HG02610 (cell line): ENCODE results near the gene GNAQ.
"Not testable (repeated sequence)": the region's sequence is repeated elsewhere in the genome, so short reads cannot be mapped to it uniquely, and the experiment has no call there.

Experiments used
- ATAC-seq: cut with Tn5 transposase; IDR thresholded peaks from one replicate; pipeline ENCODE4 v1.9.1; 2021; ENCODE audit warnings: mild to moderate bottlenecking, moderate library complexity; ENCODE audit not compliant: unreplicated experiment

GNAQ gene

DNA sequence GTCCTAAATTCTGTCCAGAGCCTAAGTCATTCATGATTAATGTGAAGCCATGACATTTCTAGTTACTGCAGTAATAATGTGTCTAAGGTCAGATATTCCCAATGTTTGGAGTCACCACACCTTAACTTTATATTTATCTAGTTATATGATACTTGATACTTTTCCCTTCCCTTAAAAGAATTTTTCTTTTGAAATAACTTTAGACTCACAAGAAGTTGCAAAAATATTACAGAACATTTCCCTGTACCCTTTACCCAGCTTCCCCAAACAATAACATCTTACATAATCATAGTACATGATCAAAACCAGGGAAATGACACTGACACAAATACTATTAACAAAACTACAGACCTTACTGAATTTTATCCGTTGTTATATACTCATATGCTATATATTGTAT lies 233.5 kb downstream of the GNAQ start:
- no peak for ATAC-seq

DNA sequence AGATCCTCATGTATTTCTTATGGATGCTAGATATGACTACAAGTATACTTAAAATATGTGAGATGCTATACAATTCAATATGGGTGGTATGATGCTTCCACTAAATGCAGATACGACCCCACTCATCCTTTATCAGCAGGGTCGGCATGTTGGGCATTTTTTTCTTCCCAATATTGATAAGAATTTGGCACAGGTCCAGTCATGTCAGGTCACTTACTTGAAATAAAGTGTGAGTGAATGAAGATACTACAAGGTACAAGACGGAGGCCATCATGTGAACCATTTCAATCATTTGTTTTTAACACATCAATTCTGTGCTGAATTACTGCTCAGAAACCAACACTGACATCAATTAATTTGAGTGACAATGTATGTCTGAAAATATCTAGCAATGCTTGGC lies 236.6 kb downstream of the GNAQ start:
- no peak for ATAC-seq

DNA sequence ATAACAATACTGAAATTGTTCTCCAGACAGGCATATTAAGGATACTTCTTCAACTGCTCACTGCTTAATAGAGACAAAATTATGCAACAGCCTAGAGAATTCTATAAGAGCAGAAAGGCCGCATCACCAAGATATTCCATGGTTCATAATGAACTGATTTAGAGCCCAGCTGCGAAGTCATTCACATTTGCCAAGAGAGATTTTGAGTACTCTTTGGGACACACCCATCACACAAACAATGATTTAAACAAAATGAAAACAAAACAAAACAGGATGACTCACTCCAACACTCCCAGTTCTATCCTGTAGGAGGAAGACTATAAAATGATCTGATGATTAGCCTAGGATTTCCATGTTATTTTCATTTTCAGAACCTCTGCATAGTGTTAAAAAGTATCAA lies 237.8 kb downstream of the GNAQ start:
- no peak for ATAC-seq

DNA sequence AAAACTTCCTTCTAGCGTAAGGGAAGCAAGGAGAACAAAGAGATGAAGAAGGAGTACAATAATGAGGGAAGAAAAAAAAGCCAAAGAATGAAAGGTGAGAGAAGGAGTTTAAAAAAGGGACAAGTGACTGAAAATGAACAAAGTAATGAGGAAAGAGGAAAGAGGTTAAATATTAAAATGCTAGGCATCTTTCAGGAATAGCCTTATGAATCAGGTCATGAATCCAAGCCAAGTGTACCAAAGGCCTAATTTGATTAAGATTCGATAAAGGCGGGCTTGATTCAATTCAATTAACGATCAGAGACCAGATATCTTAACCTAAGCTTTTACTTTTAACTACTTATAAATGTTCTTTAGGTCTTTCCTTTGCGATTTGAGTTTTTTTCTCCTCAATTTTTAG lies 241.7 kb downstream of the GNAQ start:
- ATAC-seq = no peak

DNA sequence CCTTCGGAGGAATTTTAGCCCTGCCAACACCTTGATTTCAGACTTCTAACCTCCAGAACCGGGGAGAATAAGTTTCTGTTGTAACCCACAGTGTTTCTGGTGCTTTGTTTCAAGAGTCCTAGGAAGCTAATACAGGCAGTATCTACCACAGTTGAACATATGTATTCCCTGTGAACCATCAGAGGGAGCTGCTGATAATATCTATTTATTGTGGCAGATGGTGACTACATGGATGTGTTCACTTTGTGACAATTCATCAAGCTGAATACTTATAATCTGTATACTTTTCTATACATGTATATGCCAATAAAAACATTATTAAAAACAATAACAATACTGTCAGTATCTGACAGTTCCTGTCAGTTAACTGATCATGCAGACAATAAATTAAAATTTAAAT lies 246.3 kb downstream of the GNAQ start:
- no peak for ATAC-seq

DNA sequence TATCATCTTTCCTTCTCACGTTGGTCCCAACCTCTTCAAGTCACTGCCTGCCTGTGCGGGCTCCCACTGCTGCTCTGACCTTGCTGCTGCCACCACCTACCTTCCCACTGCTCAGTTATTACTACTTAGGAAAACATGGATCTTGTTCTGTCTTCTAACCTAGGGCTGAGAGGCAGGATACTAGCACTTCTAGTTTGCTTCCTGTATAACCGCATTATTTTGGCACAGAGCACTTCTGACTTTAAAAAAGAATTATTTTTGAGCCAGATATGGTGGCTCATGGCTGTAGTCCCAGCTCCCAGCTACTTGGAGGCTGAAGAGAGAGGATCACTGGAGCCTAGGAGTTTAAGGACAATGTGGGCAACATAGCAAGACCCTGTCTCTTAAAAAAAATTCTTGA lies 248.1 kb downstream of the GNAQ start:
- ATAC-seq = no peak

DNA sequence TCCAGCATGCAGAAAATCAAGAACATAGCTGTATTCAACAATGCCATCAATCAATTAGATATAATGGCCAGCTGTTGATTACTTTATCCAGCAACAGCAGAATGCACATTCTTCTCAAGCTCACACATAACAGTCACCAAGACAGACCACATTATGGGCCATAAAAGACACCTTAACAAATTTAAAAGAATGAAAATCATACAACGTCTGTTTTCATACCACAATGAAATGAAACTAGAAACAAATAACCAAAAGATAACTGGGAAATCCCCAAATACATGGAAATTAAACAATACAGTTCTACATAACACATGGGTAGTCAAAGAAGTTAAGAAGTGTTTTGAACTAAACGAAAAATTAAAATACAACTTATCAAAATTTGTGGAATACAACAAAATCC lies 252.6 kb downstream of the GNAQ start:
- ATAC-seq = no peak

DNA sequence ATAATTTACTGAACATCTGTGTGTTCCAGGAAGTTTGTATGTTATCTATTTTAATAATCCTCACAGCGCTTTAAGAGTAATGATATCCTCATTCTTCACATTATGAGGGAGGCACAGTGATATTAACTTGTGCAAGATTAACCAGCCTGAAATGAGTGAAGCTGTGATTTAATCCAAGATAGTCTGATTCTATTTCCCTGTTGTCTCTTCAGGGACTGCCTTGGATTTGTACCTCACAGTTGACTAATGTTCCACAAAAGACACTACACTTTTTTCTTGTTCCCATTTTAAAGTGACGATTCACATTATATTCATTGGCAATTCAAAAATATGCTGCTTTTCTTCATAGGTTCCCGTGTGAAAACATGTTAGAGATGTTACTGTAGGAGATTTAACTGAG lies 258.2 kb downstream of the GNAQ start:
- ATAC-seq = no peak

DNA sequence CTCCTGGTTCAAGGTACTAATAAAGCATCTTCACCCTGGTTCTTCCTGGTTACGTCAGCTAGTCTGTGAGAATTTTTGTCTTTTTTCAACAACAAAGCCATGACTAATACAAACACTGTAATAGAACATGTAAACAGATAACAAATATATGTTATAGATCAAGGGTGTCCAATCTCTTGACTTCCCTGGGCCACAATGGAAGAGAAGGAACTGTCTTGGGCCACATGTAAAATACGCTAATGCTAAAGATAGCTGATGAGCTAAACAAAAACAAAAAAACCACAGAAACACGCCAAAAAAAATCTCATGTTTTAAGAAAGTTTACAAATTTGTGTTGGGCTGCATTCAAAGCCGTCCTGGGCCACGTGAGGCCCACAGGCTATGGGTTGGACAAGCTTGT lies 259.0 kb downstream of the GNAQ start:
- ATAC-seq = no peak

DNA sequence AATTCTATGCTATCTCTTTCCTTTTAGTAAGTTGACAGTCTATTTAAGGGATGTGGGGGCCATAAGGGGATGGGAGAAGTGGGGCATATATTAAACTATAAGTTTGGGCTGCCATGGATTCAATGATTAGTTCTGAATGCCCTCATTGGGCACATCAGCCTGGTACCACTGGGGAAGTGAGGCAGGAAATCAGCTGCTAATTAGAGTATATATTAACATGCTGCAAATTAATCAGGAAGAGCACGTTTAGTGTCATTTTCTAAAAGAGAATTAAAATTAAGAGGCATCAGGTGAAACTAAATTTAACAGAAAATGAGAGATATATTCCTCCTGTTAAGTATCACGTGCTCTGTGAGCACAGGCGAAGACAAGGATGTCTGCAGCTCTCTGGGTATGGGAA lies 260.4 kb downstream of the GNAQ start:
- no peak for ATAC-seq

DNA sequence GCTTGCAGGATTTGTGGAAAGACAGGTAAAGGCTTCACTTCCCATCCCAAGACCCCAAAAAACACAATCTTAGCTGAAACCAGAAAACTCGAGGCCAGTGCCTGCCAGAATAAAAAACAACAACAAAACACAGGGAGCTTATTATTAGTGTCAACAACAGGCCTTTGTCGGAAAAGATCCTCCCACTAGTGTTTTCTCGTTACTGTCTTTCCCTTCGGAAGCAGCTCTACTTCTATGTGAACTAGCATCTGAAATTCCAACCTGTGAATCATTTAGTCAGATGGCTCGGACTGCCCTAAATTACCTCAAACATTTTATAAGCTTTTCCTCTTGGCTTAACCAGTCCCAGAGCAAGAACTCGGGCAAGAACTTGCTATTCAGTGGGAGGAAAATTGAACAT lies 261.3 kb downstream of the GNAQ start:
- ATAC-seq = no peak

DNA sequence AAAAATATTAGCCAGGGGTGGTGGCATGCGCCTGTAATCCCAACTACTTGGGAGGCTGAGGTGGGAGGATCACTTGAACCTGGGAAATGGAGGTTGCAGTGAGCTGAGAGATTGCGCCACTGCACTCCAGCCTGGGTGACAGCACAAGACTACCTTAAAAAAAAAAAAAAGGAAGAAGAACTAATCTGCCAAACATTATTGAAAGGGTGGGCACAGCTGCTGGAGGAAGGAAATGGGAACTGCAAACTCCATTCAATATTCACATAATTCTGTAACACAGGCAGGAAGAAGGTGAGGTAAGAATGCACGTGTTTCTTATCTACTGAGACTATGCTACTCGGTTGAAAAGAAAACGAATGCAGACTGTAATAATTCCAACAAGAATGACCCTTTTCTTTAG lies 262.4 kb downstream of the GNAQ start:
- no peak for ATAC-seq

DNA sequence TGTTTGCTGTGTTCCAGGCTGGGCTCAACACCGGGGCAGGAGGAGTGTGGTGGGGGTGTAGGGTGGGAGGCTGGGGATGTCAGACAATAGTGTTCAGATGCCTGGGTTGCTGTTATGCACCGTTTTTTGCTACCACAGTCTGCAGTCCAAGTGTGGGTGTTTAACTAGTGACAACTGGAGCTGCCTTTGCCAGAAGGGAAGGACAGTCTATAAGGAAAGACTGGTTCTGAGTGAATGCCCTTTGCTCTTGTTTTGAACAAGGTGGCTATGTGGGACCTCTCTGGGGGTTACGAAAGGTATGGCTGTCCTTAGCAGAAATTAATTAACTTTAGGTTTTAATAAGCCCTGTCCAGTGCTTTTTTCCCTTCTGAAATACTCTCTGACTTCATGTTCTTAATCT lies 265.0 kb downstream of the GNAQ start:
- no peak for ATAC-seq

DNA sequence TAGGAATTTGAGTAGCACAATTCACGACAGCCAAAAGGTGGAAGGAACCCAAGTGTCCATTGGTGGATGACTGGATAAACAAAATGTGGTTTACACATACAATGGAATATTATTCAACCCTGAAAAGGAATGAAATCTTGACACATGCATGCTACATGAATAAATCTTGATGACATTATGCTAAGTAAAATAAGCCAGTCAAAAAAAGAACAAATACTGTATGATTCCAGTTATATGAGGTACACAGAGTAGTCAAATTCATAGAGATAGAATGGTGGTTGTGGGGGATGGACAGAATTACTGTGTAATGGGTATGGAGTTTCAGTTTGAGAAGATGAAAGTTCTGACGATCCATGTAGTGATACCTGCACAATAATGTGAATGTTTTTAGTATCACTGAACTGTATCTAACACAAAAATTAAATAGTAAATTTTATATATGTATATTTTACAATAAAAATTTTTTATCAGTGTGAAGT lies 265.8 kb downstream of the GNAQ start:
- no peak for ATAC-seq

DNA sequence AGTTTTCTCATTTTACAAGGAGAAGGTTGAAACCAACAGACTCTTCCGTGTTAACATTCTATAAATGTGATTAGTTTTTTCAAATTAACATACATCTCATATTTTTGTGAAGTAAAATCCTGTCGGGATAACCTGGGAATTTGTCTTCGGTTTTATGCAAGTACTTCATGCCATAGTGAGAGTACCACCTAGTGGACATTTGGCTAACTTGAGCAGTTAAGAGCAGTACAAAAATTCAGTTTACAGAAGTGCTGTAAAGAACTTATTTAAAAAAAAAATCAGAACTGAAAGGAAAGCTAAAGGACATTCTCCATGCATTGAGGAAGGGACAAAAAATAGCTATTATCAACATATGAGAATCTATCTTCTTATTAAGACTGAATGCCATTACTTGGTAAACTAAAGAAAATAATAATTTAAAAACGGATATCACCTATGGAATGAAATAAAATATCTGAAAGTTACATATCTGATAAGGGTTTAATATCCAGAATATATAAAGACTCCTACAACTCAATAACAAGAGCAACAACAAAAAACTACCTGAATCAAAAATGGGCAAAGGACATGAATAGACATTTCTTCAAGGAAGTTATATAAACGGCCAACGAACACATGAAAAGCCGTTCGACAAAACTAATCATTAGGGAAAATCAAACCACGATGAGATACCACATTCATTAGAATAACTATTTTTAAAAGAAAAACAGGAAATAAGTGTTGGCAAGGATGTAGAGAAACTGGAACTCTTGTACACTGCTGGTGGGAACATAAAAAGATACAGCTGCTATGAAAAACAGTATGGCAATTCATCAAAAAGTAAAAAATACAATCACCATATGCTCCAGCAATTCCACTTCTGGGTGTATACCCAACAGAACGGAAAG lies 266.5 kb downstream of the GNAQ start:
- ATAC-seq = no peak

DNA sequence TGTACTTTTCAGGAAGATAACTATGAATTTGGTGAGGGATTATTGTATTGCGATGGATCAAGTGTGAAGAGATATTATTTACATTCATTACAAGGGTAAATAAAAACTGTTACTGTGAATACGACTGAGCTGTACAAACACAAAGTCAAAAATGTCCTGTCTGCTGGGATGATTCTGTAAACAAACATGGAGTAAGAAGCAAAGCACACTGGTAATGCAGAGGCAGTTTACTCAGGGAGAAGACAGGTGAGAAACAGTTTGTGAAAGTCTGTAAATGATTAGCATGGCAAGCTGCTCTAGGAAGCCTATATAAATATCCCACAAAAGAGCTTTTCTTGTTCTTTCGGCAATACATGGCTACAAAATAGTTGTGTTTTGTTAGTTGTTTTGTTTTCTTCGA lies 268.0 kb downstream of the GNAQ start:
- ATAC-seq = no peak

DNA sequence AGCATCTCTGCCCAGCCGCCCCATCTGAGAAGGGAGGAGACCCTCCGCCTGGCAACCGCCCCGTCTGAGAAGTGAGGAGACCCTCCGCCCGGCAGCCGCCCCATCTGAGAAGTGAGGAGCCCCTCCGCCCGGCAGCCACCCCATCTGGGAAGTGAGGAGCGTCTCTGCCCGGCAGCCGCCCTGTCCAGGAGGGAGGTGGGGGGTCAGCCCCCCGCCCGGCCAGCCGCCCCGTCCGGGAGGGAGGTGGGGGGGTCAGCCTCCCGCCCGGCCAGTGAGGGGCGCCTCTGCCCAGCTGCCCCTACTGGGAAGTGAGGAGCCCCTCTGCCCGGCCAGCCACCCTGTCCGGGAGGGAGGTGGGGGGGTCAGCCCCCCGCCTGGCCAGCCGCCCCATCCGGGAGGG lies 270.7 kb downstream of the GNAQ start:
- ATAC-seq = not testable (repeated sequence)

DNA sequence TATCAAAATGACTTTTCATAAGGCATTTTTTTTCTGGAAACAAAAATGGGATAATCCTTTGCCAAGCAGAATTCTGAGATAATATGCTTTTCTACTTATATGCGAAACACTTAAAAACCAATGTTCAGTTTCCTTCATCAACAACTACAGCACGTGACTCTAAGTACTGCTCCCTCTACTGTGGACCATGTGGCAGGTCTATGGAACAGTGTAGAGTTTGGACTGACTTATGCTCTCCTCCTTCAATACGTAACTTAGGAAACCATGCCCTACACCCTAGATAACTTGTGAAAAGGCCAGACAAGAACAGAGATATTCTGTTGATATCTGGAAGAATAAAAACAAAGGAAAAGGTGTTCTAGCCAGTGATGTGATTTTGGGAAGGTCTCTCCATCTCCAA lies 272.2 kb downstream of the GNAQ start:
- no peak for ATAC-seq

DNA sequence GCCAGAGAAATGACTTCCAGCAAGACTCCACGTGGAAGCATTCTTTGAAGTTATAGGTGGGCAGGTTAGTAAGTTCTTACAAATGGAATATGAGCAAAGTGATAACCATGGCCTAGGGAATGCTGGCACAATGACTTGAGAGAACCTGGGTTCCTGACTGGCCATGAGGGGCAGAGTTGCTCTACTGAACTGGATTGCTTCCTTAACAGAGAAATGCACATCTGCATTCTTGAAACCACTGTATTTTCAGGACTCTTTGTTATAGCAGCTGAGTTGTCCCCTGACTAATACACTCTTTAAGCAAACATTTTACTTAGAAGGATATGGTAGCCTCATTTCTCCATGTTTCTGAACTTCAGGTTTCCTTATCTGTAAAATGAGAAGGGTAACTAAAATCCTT lies 275.2 kb downstream of the GNAQ start:
- no peak for ATAC-seq

DNA sequence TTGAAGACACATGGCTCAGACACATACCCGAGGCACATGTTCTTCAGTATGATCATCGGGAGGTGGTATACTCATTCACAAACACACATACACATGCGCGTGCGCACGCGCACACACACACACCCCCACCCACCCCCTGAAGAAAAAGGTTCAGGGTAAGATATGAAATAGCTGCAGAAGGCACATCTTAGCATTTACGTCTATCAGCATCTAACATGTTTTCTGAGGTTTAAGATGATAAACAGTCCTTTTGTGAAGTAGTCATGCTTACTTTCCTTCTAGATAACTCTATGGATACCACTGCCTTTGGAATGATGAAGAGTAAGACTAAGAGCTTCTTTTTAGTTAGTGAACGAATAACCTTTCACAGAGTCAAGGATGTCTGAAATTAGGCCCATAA lies 278.4 kb downstream of the GNAQ start:
- ATAC-seq = no peak

DNA sequence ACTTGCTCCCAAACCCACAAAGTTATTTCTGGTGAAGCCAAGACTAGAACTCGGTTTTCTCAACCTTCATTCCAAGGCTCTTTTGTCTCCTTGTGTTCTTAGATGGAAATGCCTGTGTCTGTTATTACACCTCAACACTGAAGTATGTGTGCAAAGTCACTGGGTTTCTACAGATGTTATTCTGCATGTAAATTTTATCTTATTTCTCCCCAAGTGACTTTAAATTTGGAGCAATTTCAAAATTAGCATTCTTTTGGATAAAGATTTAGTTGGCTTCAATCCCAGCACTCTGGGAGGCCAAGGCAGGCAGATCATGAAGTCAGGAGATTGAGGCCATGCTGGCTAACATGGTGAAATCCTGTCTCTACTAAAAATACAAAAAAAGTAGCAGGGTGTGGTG lies 279.1 kb downstream of the GNAQ start:
- no peak for ATAC-seq

DNA sequence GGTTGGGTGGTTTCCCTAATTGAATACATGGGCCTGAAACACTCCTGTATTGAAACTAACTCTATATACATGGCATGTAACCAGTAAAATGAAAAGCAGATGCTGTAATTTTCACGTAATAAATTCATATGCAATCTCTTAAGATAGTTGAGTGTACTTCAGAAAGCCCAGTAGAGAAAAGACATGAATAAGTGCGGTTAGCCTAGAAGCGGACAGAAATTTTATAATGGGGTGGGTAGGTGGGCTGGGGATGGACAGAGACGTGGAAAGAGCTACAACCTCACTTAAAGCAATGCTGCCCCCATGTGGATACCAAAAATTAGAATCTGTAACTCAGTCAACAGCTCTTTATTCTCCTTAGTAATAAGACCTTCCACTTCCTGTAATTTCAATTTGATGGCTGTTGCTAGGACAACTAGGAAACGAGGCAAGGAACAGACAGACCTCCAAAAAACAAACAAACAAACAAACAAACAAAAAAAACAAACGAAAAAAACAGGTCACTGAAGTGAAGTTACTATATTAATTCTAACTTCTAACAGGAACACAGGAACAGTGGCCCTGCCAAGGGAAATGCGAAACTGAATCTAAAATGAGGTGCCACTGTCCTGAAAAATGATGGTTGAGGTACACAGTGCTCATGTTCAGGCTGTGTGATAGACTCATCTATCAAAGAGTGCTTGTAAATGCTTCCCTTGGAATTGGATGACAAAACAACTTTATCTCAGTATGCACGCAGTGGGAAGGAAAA lies 280.1 kb downstream of the GNAQ start:
- no peak for ATAC-seq
